Lower lobe of right lung (tissue), 2 donors: ENCODE data around the gene STPG4. TPM values are rescaled to one million over a fixed set of nuclear protein-coding genes. Genes with fewer than 3 reads are reported as not detected.

Experiments used
- ATAC-seq, 2 donors: fragments of 200-7000 bp; cut with Tn5 transposase; one replicate each; pipeline ENCODE4 v1.9.1; 2020 to 2022; ENCODE audit warnings: mild to moderate bottlenecking in 2 of 2, moderate library complexity in 2 of 2
- DNase-seq: peaks from one replicate; pipeline ENCODE4 v3.0.0-alpha.2; 2020
- H3K27ac ChIP-seq: fragments of 200-600 bp; one replicate; pipeline ENCODE4 v1.8.0; 2022
- H3K27me3 ChIP-seq: fragments of 200-600 bp; one replicate; pipeline ENCODE4 v1.8.0; 2022; ENCODE audit warnings: low read depth
- H3K36me3 ChIP-seq: fragments of 200-600 bp; one replicate; pipeline ENCODE4 v1.8.0; 2022; ENCODE audit warnings: mild to moderate bottlenecking
- H3K4me1 ChIP-seq: fragments of 200-600 bp; one replicate; pipeline ENCODE4 v1.8.0; 2022
- H3K4me3 ChIP-seq: fragments of 200-600 bp; one replicate; pipeline ENCODE4 v1.8.0; 2022; ENCODE audit warnings: mild to moderate bottlenecking
- H3K9me3 ChIP-seq: fragments of 200-600 bp; one replicate; pipeline ENCODE4 v1.8.0; 2022
- intact Hi-C: fragments of 100-400 bp; cut with DNase I; formaldehyde crosslinking; loops from one replicate; pipeline ENCODE4 v1.11.0; 2022
- total RNA-seq: library from RNA; stranded (reverse); fragmentation: NEBNext Ultra II Directional; extraction: Animal tissue kit (Norgen Biotek cat#: 25700); gene quantifications from one replicate; pipeline ENCODE4 v1.2.1, GENCODE V29; 2021
- TF ChIP-seq, protein P1 (sequence below): fragments of 200-600 bp; IDR thresholded peaks from one replicate; pipeline ENCODE4 v1.8.0; 2022; ENCODE audit warnings: antibody characterized with exemption, mild to moderate bottlenecking
- donor health status: DM: no; HTN: yes; CAD: no; lungs with severe emphysema.

The STPG4 gene
- total RNA-seq, 1 donor from 2014 or later = 0.77 TPM

DNA sequence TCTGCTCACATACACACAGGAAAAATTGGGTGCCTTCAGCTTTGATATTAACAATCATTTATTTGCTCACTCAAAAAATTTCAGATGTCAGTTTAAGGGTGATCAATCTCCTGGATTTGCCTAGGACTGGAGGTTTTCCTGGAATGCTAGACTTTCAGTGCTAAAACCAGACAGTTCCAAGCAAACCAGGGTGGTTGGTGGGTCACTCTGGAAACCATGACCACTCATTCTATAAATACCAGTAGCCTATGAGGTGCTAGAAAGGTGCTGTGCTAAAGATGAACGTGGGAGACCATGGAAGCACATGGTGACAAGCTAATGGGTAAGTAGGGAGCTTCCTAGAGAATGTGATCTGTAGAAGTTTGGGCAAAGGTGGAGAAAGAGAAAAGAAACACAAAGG is 25.4 kb upstream of the STPG4 start:
- Histone ChIP-seq H3K36me3 (no peaks in the 10 kb centered on the region), H3K4me1 (no peaks in the 10 kb centered on the region), H3K27ac (no peak overlapping the region), H3K27me3 (no peaks in the 10 kb centered on the region), H3K4me3 (no peak overlapping the region), H3K9me3 (no peaks in the 10 kb centered on the region)
- ATAC-seq (no peak), DNase-seq (no peak)
- TF ChIP-seq, protein P1, sequence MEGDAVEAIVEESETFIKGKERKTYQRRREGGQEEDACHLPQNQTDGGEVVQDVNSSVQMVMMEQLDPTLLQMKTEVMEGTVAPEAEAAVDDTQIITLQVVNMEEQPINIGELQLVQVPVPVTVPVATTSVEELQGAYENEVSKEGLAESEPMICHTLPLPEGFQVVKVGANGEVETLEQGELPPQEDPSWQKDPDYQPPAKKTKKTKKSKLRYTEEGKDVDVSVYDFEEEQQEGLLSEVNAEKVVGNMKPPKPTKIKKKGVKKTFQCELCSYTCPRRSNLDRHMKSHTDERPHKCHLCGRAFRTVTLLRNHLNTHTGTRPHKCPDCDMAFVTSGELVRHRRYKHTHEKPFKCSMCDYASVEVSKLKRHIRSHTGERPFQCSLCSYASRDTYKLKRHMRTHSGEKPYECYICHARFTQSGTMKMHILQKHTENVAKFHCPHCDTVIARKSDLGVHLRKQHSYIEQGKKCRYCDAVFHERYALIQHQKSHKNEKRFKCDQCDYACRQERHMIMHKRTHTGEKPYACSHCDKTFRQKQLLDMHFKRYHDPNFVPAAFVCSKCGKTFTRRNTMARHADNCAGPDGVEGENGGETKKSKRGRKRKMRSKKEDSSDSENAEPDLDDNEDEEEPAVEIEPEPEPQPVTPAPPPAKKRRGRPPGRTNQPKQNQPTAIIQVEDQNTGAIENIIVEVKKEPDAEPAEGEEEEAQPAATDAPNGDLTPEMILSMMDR = no peak
- intact Hi-C loops = no loop called here

DNA sequence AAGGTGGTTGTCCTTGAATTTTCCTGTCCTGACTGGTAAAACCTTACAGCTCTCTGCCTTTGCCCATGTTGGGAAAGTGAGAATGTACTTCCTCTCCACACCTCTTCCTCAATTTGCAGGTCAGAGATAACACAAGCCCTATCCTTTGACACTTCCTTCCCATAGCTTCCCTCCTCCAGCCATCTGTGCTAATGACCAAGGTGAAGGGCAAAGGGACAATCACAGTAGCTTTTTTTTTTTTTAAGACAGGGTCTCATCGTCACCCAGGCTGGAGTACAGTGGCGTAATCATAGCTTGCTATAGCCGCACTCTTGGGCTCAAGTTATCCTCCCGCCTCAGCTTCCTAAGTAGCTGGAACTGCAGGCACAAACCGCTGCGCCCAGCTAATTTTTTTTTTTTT is 24.3 kb upstream of the STPG4 start:
- Histone ChIP-seq H3K4me3 (no peak overlapping the region), H3K27me3 (no peaks in the 10 kb centered on the region), H3K27ac (no peak overlapping the region), H3K9me3 (no peaks in the 10 kb centered on the region), H3K36me3 (no peaks in the 10 kb centered on the region), H3K4me1 (peaks cover 4% of the 10 kb centered on the region)
- intact Hi-C loops = no loop called here
- DNase-seq (no peak), ATAC-seq (no peak)
- TF ChIP-seq, protein P1 = no peak

DNA sequence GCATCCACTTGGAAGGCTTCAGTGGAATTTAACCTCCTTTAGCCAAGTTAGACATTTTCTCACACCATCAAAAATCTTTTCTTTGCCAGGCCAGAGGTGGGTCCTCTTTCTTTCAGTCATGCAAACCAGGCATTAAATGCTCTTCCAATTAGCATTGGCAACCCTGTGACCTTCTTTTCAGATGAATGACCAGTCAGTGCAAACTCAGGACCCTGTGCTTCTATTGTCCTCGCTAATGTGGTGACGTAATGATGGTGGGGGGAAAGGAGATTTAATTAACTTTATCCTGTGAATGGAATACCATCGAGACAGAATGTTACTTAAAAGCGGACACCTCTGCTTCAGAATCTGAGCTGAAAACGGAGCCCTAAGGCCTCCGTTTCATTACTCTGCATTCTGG is 23.2 kb upstream of the STPG4 start:
- TF ChIP-seq, protein P1 = no peak
- intact Hi-C loops = no loop called here
- Histone ChIP-seq H3K36me3 (no peaks in the 10 kb centered on the region), H3K27ac (no peak overlapping the region), H3K9me3 (no peaks in the 10 kb centered on the region), H3K4me1 (peaks cover 14% of the 10 kb centered on the region), H3K4me3 (no peak overlapping the region), H3K27me3 (no peaks in the 10 kb centered on the region)
- no peak for DNase-seq
- no peak for ATAC-seq

DNA sequence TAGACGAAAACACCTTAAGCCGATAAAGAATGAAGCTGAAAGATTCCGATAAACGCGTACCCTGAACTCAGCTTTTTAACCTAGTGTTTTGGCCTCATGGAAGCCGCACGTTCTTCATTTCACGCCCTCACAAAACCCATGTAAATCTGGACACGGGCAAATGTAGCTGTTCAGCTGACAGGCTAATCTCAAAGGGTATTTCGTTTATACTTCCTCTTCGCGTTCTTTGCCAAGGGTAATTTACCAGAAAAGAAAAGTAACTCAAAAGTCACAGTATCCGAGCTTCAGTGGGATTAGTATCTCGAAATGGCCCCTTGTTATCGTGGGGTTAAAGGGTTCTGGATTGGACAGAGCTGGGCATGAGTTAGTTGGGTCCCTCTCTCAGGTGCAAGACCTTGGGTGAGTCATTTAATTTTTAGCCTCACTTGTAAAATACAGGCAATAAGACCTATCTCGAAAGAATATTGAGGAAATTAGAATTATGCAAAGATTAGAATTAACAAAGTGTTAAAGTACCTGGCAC is 22.0 kb upstream of the STPG4 start:
- peaks cover 4% of the 10 kb centered on the region for H3K36me3 ChIP-seq
- H3K4me3 ChIP-seq = peak overlapping the region; percentile 93
- intact Hi-C loops = no loop called here
- H3K27ac ChIP-seq = peak overlapping the region; percentile 100
- no peak for DNase-seq
- peak in 1 of 2 donors; percentile 9 for ATAC-seq
- TF ChIP-seq, protein P1 = no peak
- peaks cover 25% of the 10 kb centered on the region for H3K4me1 ChIP-seq
- no peaks in the 10 kb centered on the region for H3K27me3 ChIP-seq
- H3K9me3 ChIP-seq = no peaks in the 10 kb centered on the region

DNA sequence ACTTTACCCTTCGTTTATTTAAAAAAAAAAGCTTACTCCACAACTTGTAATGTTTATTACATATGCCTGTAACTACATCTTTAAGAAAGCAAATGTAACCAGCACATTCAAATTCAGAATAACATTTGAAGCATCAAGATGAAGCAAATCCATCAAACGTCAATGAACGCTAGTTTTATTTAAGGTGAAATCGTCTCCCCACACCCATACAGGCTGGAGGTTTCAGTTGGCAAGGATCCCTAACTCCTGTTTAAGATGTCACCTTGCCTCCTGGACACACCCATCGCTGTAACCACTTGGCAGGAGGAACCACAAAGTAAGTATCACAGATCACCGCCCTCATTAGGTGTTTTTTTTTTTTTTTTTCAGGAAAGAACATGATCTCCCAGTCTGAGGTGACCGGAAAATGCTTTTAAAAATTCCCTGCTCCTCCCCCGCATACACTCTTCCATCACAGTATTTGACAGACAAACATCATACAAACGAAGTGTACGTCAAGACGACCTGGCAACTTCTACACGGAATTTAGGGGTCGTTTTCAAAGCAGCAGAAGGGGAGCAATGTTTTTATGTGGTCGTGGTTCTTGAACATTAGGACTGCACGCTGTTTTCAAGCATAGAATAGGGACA is 19.7 kb upstream of the STPG4 start:
- TF ChIP-seq, protein P1 = no peak

More for the DNA sequence above, 19.7 kb upstream of the STPG4 start:
- peak overlapping the region; percentile 100 for H3K27ac ChIP-seq
- H3K27me3 ChIP-seq = no peaks in the 10 kb centered on the region
- peaks cover 48% of the 10 kb centered on the region for H3K4me1 ChIP-seq
- peak; percentile 44 to 55 for ATAC-seq
- peak overlapping the region; percentile 93 for H3K4me3 ChIP-seq
- peak; percentile 60 for DNase-seq
- H3K9me3 ChIP-seq = no peaks in the 10 kb centered on the region
- peaks cover 15% of the 10 kb centered on the region for H3K36me3 ChIP-seq
- intact Hi-C loops = no loop called here
